ENCODE results near the gene METAP2.

METAP2 gene

DNA sequence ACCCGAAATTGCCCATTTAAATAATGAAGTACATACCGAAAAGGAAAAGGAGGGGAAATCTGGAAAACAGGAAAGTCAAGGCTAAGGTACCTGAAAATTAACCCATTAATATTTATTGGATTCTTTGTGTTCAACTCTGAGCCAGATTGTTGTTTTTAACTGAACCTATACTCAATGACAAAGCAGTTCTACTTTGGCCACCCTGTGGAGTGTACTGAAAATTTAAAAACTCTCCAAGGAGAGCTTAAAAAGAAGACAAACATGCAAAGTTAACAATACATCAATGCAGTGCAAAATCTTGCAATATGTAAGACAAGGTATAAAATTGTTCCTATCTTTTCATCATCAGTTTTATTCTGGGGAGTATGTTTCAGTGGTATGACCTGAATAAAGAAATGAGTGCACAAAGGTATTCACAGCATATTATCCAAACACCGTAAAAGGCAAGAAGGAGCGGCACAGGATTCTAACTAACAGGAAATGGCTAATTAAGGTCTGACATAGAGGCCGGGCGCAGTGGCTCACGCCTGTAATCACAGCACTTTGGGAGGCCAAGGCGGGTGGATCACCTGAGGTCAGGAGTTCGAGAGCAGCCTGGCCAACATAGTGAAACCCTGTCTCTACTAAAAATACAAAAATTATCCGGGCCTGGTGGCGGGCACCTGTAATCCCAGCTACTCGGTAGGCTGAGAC is 75.6 kb downstream of the METAP2 start:
- peaks cover 8 to 15% of the 10 kb centered on the region in 2 donors for H3K4me1 Mint-ChIP-seq (ENCODE audit: low read depth in 2 of 2)

DNA sequence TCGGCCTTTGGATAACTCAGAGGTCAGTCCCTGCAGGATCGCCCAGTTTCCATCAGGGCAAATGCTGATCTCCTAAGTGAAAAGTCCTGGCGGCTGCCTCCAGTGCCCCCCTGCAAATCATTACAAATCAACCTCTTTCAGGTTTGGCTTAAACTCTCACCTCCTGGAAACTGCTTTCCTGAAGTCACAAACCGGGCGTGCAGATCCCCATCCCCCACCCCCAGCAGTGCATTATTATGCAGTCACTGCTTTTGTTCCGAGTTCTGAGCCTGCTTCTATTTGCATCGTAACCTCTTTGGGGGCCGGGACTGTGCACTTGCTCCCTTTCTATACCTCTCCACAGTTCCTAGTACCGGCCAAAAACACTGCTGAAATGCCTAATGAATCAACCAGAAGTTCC is 77.4 kb downstream of the METAP2 start, which contains the start of gene USP44:
USP44 (minus strand) TSS at position 172 of the 400 bp plus-strand sequence. CDS start 17,220 bp downstream, outside the sequence.
- no peak for ATAC-seq (replicated peaks)
- Mint-ChIP-seq H3K4me3 (peak within 1 kb of the TSS in 1 of 2 donors; percentile 49), H3K27ac (no peak within 1 kb of the TSS), H3K36me3 (ENCODE audit: insufficient read depth) (peaks cover 4% of the 10 kb centered on the region), H3K9me3 (no peaks in the 10 kb centered on the region), H3K4me1 (ENCODE audit: low read depth in 2 of 2) (peaks cover 8 to 15% of the 10 kb centered on the region in 2 donors), H3K27me3 (peaks cover 16 to 49% of the 10 kb centered on the region in 2 donors)
- DNase-seq = no peak

More for the DNA sequence above, 75.6 kb downstream of the METAP2 start:
- Mint-ChIP-seq H3K4me3 (peak overlapping the region; percentile 67 to 81), H3K36me3 (ENCODE audit: insufficient read depth) (peaks cover 4% of the 10 kb centered on the region), H3K9me3 (no peaks in the 10 kb centered on the region), H3K27ac (peak overlapping the region in 1 of 2 donors; percentile 85), H3K27me3 (peaks cover 19 to 58% of the 10 kb centered on the region in 2 donors)
- ATAC-seq (replicated peaks) (no peak), DNase-seq (no peak)

DNA sequence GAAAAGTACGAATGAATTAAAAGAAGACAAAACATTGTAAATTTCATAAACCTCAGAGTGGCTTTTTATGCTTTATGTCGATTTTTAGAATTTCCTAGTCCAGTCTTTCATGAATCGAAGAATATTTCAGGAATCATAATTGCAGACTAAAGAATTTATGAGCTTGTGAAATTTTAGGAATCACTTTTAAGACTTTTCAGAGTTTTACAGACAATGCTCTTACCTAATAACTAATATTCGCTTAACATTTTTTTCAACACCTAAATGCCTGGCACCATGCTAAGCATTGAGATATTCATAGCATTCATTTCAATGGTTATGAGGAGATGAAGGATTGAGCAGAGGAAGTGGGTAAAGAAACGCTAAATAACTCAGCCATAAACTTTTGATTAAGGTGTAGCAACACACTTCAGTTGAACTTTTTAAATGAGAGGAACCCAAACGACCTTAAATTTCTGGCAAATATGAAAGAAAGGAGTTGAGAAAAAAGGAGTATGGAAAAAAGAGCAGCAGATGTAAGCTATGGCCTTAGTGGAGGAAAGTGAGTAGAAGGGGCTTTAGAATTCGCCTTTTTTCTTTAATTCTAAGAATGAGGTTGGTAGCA is 78.1 kb downstream of the METAP2 start:
- no peaks in the 10 kb centered on the region for H3K9me3 Mint-ChIP-seq
- H3K4me1 Mint-ChIP-seq (ENCODE audit: low read depth in 2 of 2) = peaks cover 8 to 13% of the 10 kb centered on the region in 2 donors
- ATAC-seq (replicated peaks) (no peak), DNase-seq (no peak)
- H3K27me3 Mint-ChIP-seq = peaks cover 9 to 43% of the 10 kb centered on the region in 2 donors
- H3K27ac Mint-ChIP-seq = no peak overlapping the region
- peaks cover 4% of the 10 kb centered on the region for H3K36me3 Mint-ChIP-seq (ENCODE audit: insufficient read depth)
- peak overlapping the region in 1 of 2 donors; percentile 49 for H3K4me3 Mint-ChIP-seq

DNA sequence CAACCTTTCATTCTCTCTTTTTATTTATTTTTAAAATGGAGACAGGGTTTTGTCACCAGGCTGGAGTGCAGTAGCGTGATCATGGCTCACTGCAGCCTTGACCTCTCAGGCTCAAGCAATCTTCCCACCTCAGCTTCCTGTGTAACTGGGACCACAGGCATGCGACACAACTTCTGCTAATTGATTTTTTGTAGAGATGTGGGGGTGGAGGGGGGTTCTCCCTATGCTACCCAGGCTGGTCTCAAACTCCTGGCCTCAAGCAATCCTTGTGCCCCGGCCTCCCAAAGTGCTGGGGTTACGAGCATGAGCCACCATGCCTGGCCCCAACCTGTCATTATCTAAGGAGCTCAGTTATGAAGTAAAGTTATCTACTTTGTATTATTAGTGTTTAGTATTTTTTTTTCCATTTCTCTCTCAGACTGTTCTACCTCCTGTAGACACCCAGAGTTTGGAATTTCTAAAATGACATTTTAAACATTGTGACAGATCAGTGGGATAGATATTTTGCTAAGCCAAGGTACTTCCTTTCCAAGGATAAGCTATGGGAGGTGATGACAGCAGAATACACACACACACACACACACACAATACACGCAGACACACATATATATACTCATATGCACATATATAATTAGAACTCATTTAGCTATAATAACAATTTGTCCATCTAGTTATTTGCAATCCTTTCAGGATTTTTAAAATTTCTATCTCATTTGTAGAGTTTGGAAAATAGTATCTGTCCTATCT is 79.4 kb downstream of the METAP2 start:
- peaks cover 6 to 11% of the 10 kb centered on the region in 2 donors for H3K4me1 Mint-ChIP-seq (ENCODE audit: low read depth in 2 of 2)
- H3K27ac Mint-ChIP-seq = peak overlapping the region in 1 of 2 donors; percentile 82
- H3K27me3 Mint-ChIP-seq = peaks cover 0 to 32% of the 10 kb centered on the region in 2 donors
- peaks cover 4% of the 10 kb centered on the region for H3K36me3 Mint-ChIP-seq (ENCODE audit: insufficient read depth)
- DNase-seq (no peak), ATAC-seq (replicated peaks) (no peak)
- no peaks in the 10 kb centered on the region for H3K9me3 Mint-ChIP-seq
- peak overlapping the region; percentile 26 to 39 for H3K4me3 Mint-ChIP-seq

DNA sequence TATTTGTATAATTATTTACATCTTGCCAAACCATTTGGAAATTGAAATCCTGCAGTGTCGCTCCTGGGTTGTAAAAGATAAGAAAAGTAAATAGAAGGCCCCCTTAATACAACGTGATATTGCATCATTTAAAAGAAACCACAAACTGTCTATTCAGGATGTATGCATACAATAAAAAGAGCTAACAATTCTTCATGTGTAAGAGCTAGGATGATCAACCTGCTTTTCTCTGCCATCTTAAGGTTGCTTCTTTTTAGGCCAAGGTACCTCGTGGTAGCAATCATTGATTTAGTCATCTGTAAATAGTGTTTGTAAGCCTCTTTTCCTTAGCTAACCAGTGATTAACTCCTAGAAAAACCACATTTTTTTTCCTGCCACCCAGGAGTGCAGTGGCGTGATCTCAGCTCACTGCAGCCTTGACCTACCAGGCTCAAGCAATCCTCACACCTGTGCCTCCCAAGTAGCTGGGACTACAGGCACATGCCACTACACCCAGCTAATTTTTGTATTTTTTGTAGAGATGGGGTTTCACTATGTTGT is 80.7 kb downstream of the METAP2 start:
- Mint-ChIP-seq H3K36me3 (ENCODE audit: insufficient read depth) (peaks cover 4% of the 10 kb centered on the region), H3K27me3 (peaks cover 0 to 29% of the 10 kb centered on the region in 2 donors), H3K27ac (no peak overlapping the region), H3K9me3 (no peaks in the 10 kb centered on the region), H3K4me1 (ENCODE audit: low read depth in 2 of 2) (peaks cover 6 to 11% of the 10 kb centered on the region in 2 donors), H3K4me3 (no peak overlapping the region)
- DNase-seq (no peak), ATAC-seq (replicated peaks) (no peak)

DNA sequence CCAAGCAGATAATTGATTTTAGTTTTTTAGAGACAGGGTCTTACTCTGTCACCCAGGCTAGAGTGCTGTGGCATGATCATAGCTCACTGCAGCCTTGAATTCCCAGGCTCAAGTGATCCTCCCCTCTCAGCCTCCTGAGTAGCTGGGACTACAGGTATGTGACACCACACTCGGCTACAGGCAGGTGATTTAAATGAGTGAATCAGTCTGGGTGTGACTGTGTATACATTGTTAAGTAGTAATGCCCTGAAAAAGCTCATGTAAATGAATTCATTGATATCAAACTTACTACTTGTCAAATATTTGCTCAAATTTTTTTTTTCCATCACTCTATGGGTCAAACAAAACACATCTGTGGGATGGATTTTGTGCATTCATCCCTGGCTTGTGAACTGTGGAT is 83.7 kb downstream of the METAP2 start:
- Mint-ChIP-seq H3K4me3 (no peak overlapping the region), H3K36me3 (ENCODE audit: insufficient read depth) (peaks cover 3% of the 10 kb centered on the region), H3K27ac (no peak overlapping the region), H3K9me3 (no peaks in the 10 kb centered on the region), H3K4me1 (ENCODE audit: low read depth in 2 of 2) (peaks cover 0 to 5% of the 10 kb centered on the region in 2 donors), H3K27me3 (peaks cover 0 to 14% of the 10 kb centered on the region in 2 donors)
- DNase-seq = no peak
- no peak for ATAC-seq (replicated peaks)

Data from effector memory CD8-positive, alpha-beta T cell (primary cell).